ENCODE results near the gene COL6A1. TPM values are rescaled to one million over a fixed set of nuclear protein-coding genes. Genes with fewer than 3 reads are reported as not detected.

COL6A1 gene
- total and polyA plus RNA-seq, 2 donors (not counting 1 experiment from before 2014, with no cell fraction given), result 645 to 1,137 TPM

GRCh38 chr21:45945868-45946210 is 35.7 kb upstream of the COL6A1 start:
- no peak for DNase-seq (ENCODE audit: low read depth in 2 of 2)
- Histone ChIP-seq H3K36me3 (ENCODE audit: control insufficient read depth, insufficient read depth, low read length) (no peaks in the 10 kb centered on the region), H4K20me1 (ENCODE audit: control insufficient read depth, extremely low read depth, insufficient read depth, low read length) (no peaks in the 10 kb centered on the region), H3K9ac (ENCODE audit: insufficient read depth, low read length) (no peak overlapping the region), H3K27me3 (ENCODE audit: control insufficient read depth, insufficient read depth, low read length) (peaks cover 15% of the 10 kb centered on the region), H3K79me2 (ENCODE audit: control insufficient read depth, insufficient read depth, low read length) (no peaks in the 10 kb centered on the region), H3K27ac (ENCODE audit: insufficient read depth, low read length) (no peak overlapping the region), H2AFZ (ENCODE audit: low read length) (no peak overlapping the region), H3K4me3 (replicated peaks in 1 of 4; ENCODE audit: control extremely low read depth in 1 of 4, insufficient read depth in 1 of 4, low read depth in 3 of 4, low read length in 4 of 4) (no peak overlapping the region), H3K4me1 (ENCODE audit: control insufficient read depth, extremely low read depth, insufficient read depth, low read length) (no peaks in the 10 kb centered on the region), H3K9me3 (ENCODE audit: control insufficient read depth, insufficient read depth, low read depth, low read length) (no peaks in the 10 kb centered on the region), H3K4me2 (ENCODE audit: extremely low read depth, insufficient read depth, low read length) (no peak overlapping the region)
- no peak for TF ChIP-seq CTCF (conservative IDR thresholded peaks at IDR 0.05 in 1 of 2, IDR thresholded peaks at IDR 0.05 in 1 of 2; ENCODE audit: low read depth in 1 of 2, low read length in 2 of 2)
- no peak for TF ChIP-seq EZH2 (IDR thresholded peaks at IDR 0.05; ENCODE audit: low read length, missing control alignments)

GRCh38 chr21:45947296-45947695 is 34.3 kb upstream of the COL6A1 start:
- TF ChIP-seq CTCF (conservative IDR thresholded peaks at IDR 0.05 in 1 of 2, IDR thresholded peaks at IDR 0.05 in 1 of 2; ENCODE audit: low read depth in 1 of 2, low read length in 2 of 2) (no peak), EZH2 (IDR thresholded peaks at IDR 0.05; ENCODE audit: low read length, missing control alignments) (no peak)
- H4K20me1 ChIP-seq (ENCODE audit: control insufficient read depth, extremely low read depth, insufficient read depth, low read length), result no peaks in the 10 kb centered on the region
- no peaks in the 10 kb centered on the region for H3K9me3 ChIP-seq (ENCODE audit: control insufficient read depth, insufficient read depth, low read depth, low read length)

GRCh38 chr21:45947716-45948255 is 33.8 kb upstream of the COL6A1 start:
- Histone ChIP-seq H3K4me3 (replicated peaks in 1 of 4; ENCODE audit: control extremely low read depth in 1 of 4, insufficient read depth in 1 of 4, low read depth in 3 of 4, low read length in 4 of 4) (no peak overlapping the region), H4K20me1 (ENCODE audit: control insufficient read depth, extremely low read depth, insufficient read depth, low read length) (no peaks in the 10 kb centered on the region), H3K9me3 (ENCODE audit: control insufficient read depth, insufficient read depth, low read depth, low read length) (no peaks in the 10 kb centered on the region), H3K36me3 (ENCODE audit: control insufficient read depth, insufficient read depth, low read length) (no peaks in the 10 kb centered on the region), H3K27me3 (ENCODE audit: control insufficient read depth, insufficient read depth, low read length) (peaks cover 15% of the 10 kb centered on the region), H3K4me2 (ENCODE audit: extremely low read depth, insufficient read depth, low read length) (no peak overlapping the region), H2AFZ (ENCODE audit: low read length) (no peak overlapping the region), H3K4me1 (ENCODE audit: control insufficient read depth, extremely low read depth, insufficient read depth, low read length) (no peaks in the 10 kb centered on the region), H3K27ac (ENCODE audit: insufficient read depth, low read length) (no peak overlapping the region), H3K9ac (ENCODE audit: insufficient read depth, low read length) (no peak overlapping the region), H3K79me2 (ENCODE audit: control insufficient read depth, insufficient read depth, low read length) (no peaks in the 10 kb centered on the region)
- TF ChIP-seq CTCF (conservative IDR thresholded peaks at IDR 0.05 in 1 of 2, IDR thresholded peaks at IDR 0.05 in 1 of 2; ENCODE audit: low read depth in 1 of 2, low read length in 2 of 2) (no peak), EZH2 (IDR thresholded peaks at IDR 0.05; ENCODE audit: low read length, missing control alignments) (no peak)
- DNase-seq (ENCODE audit: low read depth in 2 of 2), result no peak

More at GRCh38 chr21:45947296-45947695, 34.3 kb upstream of the COL6A1 start:
- H3K4me3 ChIP-seq (replicated peaks in 1 of 4; ENCODE audit: control extremely low read depth in 1 of 4, insufficient read depth in 1 of 4, low read depth in 3 of 4, low read length in 4 of 4), result no peak overlapping the region
- no peak overlapping the region for H3K4me2 ChIP-seq (ENCODE audit: extremely low read depth, insufficient read depth, low read length)
- H3K27me3 ChIP-seq (ENCODE audit: control insufficient read depth, insufficient read depth, low read length), result peaks cover 15% of the 10 kb centered on the region
- no peaks in the 10 kb centered on the region for H3K79me2 ChIP-seq (ENCODE audit: control insufficient read depth, insufficient read depth, low read length)
- no peaks in the 10 kb centered on the region for H3K36me3 ChIP-seq (ENCODE audit: control insufficient read depth, insufficient read depth, low read length)
- no peak overlapping the region for H2AFZ ChIP-seq (ENCODE audit: low read length)
- no peak for DNase-seq (ENCODE audit: low read depth in 2 of 2)
- no peak overlapping the region for H3K9ac ChIP-seq (ENCODE audit: insufficient read depth, low read length)
- no peaks in the 10 kb centered on the region for H3K4me1 ChIP-seq (ENCODE audit: control insufficient read depth, extremely low read depth, insufficient read depth, low read length)
- H3K27ac ChIP-seq (ENCODE audit: insufficient read depth, low read length), result no peak overlapping the region
